ENCODE data around the gene LAG3. TPM values are rescaled to one million over a fixed set of nuclear protein-coding genes. Genes with fewer than 3 reads are reported as not detected.
A peak's percentile ranks its signal among the peaks of the same experiment; 100 is the strongest.

The LAG3 gene
- total RNA-seq, 1 experiment from 2014 or later: 2.2 TPM

DNA sequence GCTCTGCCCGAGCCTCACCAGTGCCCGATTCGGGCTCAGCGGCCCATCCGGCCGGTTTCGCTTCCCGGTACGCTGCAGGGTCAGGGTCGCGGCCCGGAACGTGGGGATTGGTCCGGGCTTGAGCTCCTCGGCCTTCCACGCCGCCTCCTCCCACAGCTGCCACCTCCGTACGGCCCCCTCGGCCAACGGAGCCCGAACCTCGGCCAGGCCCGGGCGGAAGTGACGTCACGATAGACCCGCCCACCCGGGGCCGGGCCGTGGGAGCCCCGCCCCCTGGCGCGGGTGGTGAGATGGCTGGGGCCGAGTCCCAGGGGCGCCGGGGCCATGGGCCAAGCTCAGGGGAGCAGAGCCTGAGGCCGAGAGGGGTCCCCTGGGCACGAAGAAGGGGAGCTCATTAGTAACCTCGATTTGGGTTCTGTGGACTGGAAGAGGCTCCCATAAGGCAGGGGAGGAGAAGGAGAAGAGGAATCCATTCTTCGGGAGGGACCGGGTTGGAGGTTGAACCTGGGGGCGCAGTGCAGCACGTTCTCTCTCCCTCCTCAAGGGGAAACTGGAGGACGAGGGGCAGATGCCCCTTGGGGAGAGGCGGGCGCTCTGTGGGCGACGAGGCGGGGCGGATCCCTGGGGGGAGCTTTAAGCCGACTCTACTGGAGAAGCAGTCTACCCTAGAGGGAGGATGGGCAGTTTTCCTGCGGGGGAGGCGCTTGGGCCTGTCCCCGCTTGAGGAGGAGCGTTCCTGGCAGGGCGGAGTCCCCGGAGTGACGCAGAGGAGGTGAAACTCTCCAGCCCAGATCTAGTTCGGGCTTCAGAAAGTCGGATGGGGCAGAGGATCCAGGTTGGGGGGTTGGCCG, 19.2 kb upstream of the LAG3 start, which contains the start of gene MLF2:
Gene MLF2, minus strand, starts transcription at position 221 of the 851 bp plus-strand sequence. CDS start 807 bp downstream, outside the sequence.
- Histone ChIP-seq H3K9ac (ENCODE audit: extremely low read depth, insufficient read length, low read length) (peak within 1 kb of the TSS; percentile 91), H3K18ac (ENCODE audit: insufficient read length, low read depth, low read length) (peak within 1 kb of the TSS; percentile 92), H3K79me1 (ENCODE audit: insufficient read depth, low read depth, low read length, poor library complexity, severe bottlenecking) (peaks cover 8% of the 10 kb centered on the region), H3K4me1 (ENCODE audit: insufficient read depth, low read length) (peaks cover 6% of the 10 kb centered on the region; the same call in 1 of the 2 replicates), H3K27me3 (ENCODE audit: insufficient read depth, low read length) (no peaks in the 10 kb centered on the region), H3K23ac (ENCODE audit: insufficient read length, low read depth, low read length) (no peak within 1 kb of the TSS), H3K9me3 (ENCODE audit: control insufficient read depth, low read depth, low read length) (no peaks in the 10 kb centered on the region), H2AFZ (ENCODE audit: low read length) (no peak within 1 kb of the TSS), H2AK5ac (ENCODE audit: insufficient read length, low read length) (no peak within 1 kb of the TSS), H2BK20ac (ENCODE audit: low read depth, low read length, poor library complexity, severe bottlenecking) (no peak within 1 kb of the TSS), H3K79me2 (ENCODE audit: insufficient read depth, low read length) (peaks cover 4% of the 10 kb centered on the region), H2BK120ac (ENCODE audit: low read depth, low read length, poor library complexity, severe bottlenecking) (no peak within 1 kb of the TSS), H2BK15ac (ENCODE audit: low read depth, low read length) (no peak within 1 kb of the TSS), H3K27ac (ENCODE audit: insufficient read length, low read depth, low read length) (peak within 1 kb of the TSS; percentile 3), H3K14ac (ENCODE audit: insufficient read depth, low read length) (peak within 1 kb of the TSS; percentile 90), H4K8ac (replicated peaks; ENCODE audit: insufficient read length, low read depth, low read length) (no peak within 1 kb of the TSS), H3K4ac (ENCODE audit: low read depth, low read length) (no peak within 1 kb of the TSS; the same call in 1 of the 2 replicates), H2BK5ac (ENCODE audit: insufficient read length, low read length) (no peak within 1 kb of the TSS), H4K20me1 (ENCODE audit: control insufficient read depth, insufficient read depth, insufficient read length) (no peaks in the 10 kb centered on the region), H3T11ph (ENCODE audit: low read length) (no peak within 1 kb of the TSS), H3K23me2 (ENCODE audit: insufficient read length, low read depth, low read length, poor library complexity, severe bottlenecking) (peaks cover 3% of the 10 kb centered on the region), H2BK12ac (ENCODE audit: insufficient read length, low read depth, low read length) (no peak within 1 kb of the TSS), H3K4me2 (ENCODE audit: insufficient read depth, insufficient read length, low read length) (peak within 1 kb of the TSS; percentile 94), H4K5ac (ENCODE audit: insufficient read length, low read depth, low read length) (no peak within 1 kb of the TSS), H3K56ac (ENCODE audit: insufficient read length, low read depth, low read length) (no peak within 1 kb of the TSS), H4K91ac (ENCODE audit: insufficient read length, low read depth, low read length) (no peak within 1 kb of the TSS)
- DNase-seq: peak; percentile 99
- Mint-ChIP-seq H3K9me3 (no peaks in the 10 kb centered on the region), H3K27me3 (ENCODE audit: low read depth) (no peaks in the 10 kb centered on the region), H3K4me3 (peak within 1 kb of the TSS; percentile 91 to 98), H3K27ac (peak within 1 kb of the TSS; percentile 99), H3K36me3 (ENCODE audit: insufficient read depth in 1 of 3, low read depth in 3 of 3) (peaks cover 31 to 42% (median 41%) of the 10 kb centered on the region in 3 experiments; a peak in 6 of 7 replicates), H3K4me1 (peaks cover 22 to 31% of the 10 kb centered on the region in 2 experiments)
- TF ChIP-seq, protein P1, sequence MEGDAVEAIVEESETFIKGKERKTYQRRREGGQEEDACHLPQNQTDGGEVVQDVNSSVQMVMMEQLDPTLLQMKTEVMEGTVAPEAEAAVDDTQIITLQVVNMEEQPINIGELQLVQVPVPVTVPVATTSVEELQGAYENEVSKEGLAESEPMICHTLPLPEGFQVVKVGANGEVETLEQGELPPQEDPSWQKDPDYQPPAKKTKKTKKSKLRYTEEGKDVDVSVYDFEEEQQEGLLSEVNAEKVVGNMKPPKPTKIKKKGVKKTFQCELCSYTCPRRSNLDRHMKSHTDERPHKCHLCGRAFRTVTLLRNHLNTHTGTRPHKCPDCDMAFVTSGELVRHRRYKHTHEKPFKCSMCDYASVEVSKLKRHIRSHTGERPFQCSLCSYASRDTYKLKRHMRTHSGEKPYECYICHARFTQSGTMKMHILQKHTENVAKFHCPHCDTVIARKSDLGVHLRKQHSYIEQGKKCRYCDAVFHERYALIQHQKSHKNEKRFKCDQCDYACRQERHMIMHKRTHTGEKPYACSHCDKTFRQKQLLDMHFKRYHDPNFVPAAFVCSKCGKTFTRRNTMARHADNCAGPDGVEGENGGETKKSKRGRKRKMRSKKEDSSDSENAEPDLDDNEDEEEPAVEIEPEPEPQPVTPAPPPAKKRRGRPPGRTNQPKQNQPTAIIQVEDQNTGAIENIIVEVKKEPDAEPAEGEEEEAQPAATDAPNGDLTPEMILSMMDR (conservative IDR thresholded peaks at IDR 0.05): peak; percentile 99; the same call in 1 of the 3 replicates
- WGBS (ENCODE audit: extremely low coverage, insufficient read length, low lambda C conversion rate): no CpG with 5 or more reads among the region's 62 CpGs
